H1 (cell line): ENCODE data around the gene RARRES2. TPM values are rescaled to one million over a fixed set of nuclear protein-coding genes. Genes with fewer than 3 reads are reported as not detected.

ENCODE experiments used
- E2F6 ChIP-seq: IDR thresholded peaks from 2 replicates; pipeline ENCODE4 v1.6.1; 2012; ENCODE audit warnings: inconsistent platforms
- TAF1 ChIP-seq: IDR thresholded peaks from 2 replicates; pipeline ENCODE4 v1.6.1; 2011; ENCODE audit warnings: mild to moderate bottlenecking, low read depth, low read length
- polyA plus RNA-seq, 7 experiments: library from polyadenylated mRNA; depleted of rRNA in 3 of 7; stranded (reverse) in 5 of 7; unstranded in 2 of 7; fragments of >200 nt in 5 of 7; fragments of 200-250 nt in 2 of 7; gene quantifications; 1 replicate in 5 of 7; 2 replicates in 1 of 7; 4 replicates in 1 of 7; pipeline versions ENCODE4 v1.2.1 to v1.2.3, GENCODE V29; 2011 to 2013; ENCODE audit warnings: missing spikeins in 2 of 7, mixed read lengths in 2 of 7
- total RNA-seq: library from RNA; stranded (reverse); fragmentation: NEBNext Ultra II Directional; extraction: Animal tissue kit (Norgen Biotek cat#: 25700); gene quantifications from 2 replicates; pipeline ENCODE4 v1.2.1, GENCODE V29; 2021

Gene RARRES2
- total and polyA plus RNA-seq, 2 of the 8 experiments (the other 6 are each of a cell fraction or from before 2014, with no cell fraction given): 254 to 441 TPM

- TF ChIP-seq E2F6: peak; percentile 49
- 0 out of 2 replicates have a peak, but pooled peaks have one; percentile 20 for TF ChIP-seq TAF1
- TF ChIP-seq, all 59 proteins: peak for 7
Measured at GRCh38 chr7:150340024-150340749, 1.2 kb downstream of the RARRES2 start (continued).
